SK-N-DZ (cell line): ENCODE measurements around the gene NKD2.

Experiments
- DNase-seq: peaks from one replicate; pipeline ENCODE4 v3.0.0-alpha.2; 2015; ENCODE audit warnings: low spot score

The NKD2 gene

GRCh38 chr5:1030801-1031271 lies 22.2 kb downstream of the NKD2 start:
- DNase-seq, result no peak

- no peak for DNase-seq
These were observed 22.8 kb downstream of the NKD2 start for GRCh38 chr5:1031306-1031959.

GRCh38 chr5:1032011-1032410 lies 23.4 kb downstream of the NKD2 start:
- DNase-seq, result no peak

- DNase-seq, result no peak
These were observed 24.0 kb downstream of the NKD2 start for GRCh38 chr5:1032551-1033027.

GRCh38 chr5:1033178-1033577 lies 24.6 kb downstream of the NKD2 start:
- no peak for DNase-seq

GRCh38 chr5:1033606-1034420 lies 25.2 kb downstream of the NKD2 start:
- DNase-seq, result no peak

- DNase-seq, result no peak
These were observed 25.9 kb downstream of the NKD2 start for GRCh38 chr5:1034421-1034905.

- no peak for DNase-seq
These were observed 26.4 kb downstream of the NKD2 start for GRCh38 chr5:1034986-1035385.

- DNase-seq, result no peak
These were observed 27.1 kb downstream of the NKD2 start for GRCh38 chr5:1035421-1036405.

- DNase-seq, result no peak
These were observed 28.0 kb downstream of the NKD2 start for GRCh38 chr5:1036504-1037122.

GRCh38 chr5:1037123-1037670 lies 28.6 kb downstream of the NKD2 start:
- DNase-seq, result no peak

- no peak for DNase-seq
These were observed 29.2 kb downstream of the NKD2 start for GRCh38 chr5:1037671-1038416.

- no peak for DNase-seq
These were observed 30.0 kb downstream of the NKD2 start for GRCh38 chr5:1038417-1039209.

GRCh38 chr5:1039210-1039548 lies 30.6 kb downstream of the NKD2 start:
- no peak for DNase-seq

GRCh38 chr5:1039706-1040260 lies 31.2 kb downstream of the NKD2 start:
- DNase-seq, result no peak

GRCh38 chr5:1040571-1040970 lies 32.0 kb downstream of the NKD2 start:
- DNase-seq, result no peak

- DNase-seq, result no peak
These were observed 32.9 kb downstream of the NKD2 start for GRCh38 chr5:1041225-1042143.

GRCh38 chr5:1042626-1043025 lies 34.0 kb downstream of the NKD2 start:
- no peak for DNase-seq
